ENCODE results near the gene TEAD2.

DNA sequence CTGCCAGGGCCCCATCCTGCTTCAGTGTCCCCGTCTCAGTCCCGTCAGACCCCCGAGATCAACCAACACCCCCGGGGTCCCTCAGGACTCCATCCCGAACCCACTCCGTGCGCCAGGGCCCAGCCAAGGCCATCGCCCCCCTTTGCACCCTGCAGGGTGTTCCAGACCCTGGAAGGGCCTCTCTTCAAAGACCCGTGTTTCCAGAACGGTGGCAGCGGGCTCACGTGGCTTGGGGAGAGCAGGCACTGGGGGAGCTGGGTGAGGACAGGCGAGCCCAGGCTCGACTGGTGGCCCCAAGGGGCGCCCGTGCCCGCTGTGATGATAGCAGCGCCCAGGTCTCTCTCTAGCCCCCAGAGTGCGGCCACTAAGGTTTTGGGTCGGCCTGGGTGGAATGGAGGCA is 27.2 kb upstream of the TEAD2 start:
- TF ChIP-seq, protein P1, sequence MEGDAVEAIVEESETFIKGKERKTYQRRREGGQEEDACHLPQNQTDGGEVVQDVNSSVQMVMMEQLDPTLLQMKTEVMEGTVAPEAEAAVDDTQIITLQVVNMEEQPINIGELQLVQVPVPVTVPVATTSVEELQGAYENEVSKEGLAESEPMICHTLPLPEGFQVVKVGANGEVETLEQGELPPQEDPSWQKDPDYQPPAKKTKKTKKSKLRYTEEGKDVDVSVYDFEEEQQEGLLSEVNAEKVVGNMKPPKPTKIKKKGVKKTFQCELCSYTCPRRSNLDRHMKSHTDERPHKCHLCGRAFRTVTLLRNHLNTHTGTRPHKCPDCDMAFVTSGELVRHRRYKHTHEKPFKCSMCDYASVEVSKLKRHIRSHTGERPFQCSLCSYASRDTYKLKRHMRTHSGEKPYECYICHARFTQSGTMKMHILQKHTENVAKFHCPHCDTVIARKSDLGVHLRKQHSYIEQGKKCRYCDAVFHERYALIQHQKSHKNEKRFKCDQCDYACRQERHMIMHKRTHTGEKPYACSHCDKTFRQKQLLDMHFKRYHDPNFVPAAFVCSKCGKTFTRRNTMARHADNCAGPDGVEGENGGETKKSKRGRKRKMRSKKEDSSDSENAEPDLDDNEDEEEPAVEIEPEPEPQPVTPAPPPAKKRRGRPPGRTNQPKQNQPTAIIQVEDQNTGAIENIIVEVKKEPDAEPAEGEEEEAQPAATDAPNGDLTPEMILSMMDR (IDR thresholded peaks at IDR 0.05; ENCODE audit: insufficient read depth, low read depth, low read length): no peak
- TF ChIP-seq EZH2 (IDR thresholded peaks at IDR 0.05; ENCODE audit: insufficient read depth, low read length): no peak
